GM21717 (cell line): Measurements from ENCODE around the gene DUSP5.
A peak's percentile ranks its signal among the peaks of the same experiment; 100 is the strongest.

ENCODE experiments used
- ATAC-seq: cut with Tn5 transposase; IDR thresholded peaks from one replicate; pipeline ENCODE4 v1.9.1; 2021; ENCODE audit warnings: mild to moderate bottlenecking, moderate library complexity; ENCODE audit not compliant: unreplicated experiment

DUSP5 gene

DNA sequence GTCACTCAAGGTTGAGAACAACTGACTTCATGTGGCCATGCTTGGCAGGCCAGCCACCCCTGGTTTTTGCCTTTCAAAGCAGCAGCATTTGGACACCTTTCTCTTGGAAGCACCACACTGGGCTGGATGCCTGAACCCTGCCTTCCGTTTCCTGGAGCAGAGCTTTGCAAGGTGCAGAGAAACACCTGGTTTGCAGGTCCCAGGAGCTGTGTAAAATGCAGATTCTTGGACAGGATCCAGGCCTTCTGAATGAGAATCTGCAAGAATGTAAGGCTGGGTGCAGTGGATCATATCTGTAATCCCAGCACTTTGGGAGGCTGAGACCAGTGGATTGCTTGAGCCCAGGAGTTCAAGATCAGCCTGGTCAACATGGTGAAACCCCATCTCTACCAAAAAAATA lies 18.0 kb upstream of the DUSP5 start:
- ATAC-seq, result no peak

DNA sequence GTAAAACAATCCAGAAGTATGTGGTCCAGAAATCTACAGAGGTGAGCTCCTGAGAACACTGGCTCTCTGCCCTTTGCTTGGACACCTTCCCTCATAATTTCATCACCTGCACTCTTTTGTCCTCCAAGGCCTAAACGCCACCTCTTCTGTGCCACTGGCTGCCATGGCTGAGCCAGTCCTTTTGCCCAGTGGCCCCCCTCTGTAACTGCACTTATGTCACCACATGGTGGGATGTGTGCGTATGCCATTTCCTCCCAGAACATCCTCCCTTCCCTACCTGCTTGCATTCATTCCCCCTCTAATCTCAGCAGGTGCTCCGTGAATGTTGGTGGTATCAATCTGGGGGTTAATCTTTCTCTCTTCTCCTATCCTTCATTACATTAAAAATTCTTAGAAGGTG lies 17.3 kb upstream of the DUSP5 start:
- no peak for ATAC-seq

DNA sequence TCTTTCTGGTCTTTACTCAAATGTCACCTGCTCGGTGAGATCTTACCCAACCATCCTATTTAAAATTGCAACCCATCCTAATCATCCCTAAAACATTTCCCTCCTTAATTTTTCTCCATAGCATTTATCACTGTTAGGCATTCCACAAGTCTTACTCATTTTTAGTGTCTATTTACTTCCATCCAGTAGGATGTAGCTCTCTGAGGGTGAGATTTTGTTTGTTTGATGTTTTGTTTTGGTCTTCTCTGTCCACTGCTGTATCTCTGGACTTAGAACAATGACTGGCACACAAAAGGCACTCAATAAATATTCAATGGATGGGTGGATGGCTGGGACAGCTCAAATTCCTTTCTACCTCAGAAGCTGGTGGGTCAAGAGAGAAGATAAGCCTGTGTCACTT lies 15.8 kb upstream of the DUSP5 start:
- no peak for ATAC-seq

DNA sequence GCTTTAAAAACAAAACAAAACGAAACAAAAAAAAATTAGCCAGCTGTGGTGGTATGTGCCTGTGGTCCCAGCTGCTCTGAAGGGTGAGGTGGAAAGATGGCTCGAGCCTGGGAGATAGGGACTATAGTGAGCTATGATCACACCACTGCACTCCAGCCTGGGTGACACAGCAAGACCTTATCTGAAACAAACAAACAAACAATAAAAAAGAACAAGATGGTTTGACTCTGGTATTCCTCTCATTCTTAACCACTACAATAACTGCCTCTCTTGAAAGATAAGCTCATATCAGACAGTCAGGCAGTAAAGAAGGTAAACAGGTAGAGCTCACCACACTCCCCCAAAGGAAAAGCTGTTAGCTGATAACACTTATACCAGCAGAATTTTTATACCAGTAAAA lies 14.1 kb upstream of the DUSP5 start:
- no peak for ATAC-seq

DNA sequence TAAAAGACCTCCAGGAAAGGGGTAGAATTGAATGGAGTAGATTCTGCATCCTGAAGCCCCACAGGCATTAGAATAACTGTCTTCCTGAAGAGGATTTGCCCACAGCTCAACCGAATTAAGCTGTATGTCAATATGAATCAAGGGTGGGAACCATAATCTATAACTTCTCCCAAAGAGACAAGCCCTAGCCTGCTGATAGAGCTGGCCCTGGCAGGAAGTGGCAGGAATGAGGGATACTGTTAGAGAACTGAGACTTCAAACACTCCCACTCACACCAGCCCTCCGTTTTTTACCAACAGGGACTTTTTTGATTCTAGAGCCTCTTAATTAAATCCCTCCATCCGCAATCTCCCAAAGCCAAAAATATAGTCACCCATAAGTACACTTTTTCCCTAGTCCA lies 12.2 kb upstream of the DUSP5 start:
- ATAC-seq, result no peak

DNA sequence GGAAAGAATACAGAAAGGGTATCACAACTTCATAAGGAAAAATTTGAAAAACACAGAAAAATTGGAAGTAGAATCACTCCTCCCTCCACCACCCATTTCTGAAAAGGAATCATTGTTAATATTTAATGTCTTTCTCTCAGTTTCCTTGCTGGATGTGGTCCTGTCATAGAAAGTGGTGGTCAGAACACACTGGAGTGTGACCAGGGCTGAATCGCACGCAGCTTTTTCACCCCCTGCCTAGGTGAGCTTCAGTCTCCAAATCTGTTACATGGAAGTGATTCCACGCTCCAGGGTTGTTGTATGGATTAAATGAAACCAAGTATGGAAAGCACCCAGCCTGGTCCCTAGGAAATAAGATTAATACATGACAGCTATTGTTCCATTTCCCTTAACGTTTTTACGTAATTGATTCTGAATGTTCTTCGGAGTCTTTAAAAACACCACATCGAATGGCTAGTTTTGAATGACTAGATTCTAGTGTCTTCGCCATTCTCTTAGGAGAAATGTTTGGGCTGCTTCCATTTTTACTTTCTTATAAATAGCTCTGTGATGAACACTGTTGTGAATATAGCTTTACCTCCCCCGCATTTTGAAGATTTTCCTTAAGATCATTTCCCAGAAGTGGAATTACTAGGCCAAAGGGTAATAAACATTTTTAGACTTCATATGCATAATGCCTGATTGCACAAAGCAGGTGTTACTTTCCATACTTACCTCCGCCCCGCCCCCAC lies 10.9 kb upstream of the DUSP5 start:
- no peak for ATAC-seq

DNA sequence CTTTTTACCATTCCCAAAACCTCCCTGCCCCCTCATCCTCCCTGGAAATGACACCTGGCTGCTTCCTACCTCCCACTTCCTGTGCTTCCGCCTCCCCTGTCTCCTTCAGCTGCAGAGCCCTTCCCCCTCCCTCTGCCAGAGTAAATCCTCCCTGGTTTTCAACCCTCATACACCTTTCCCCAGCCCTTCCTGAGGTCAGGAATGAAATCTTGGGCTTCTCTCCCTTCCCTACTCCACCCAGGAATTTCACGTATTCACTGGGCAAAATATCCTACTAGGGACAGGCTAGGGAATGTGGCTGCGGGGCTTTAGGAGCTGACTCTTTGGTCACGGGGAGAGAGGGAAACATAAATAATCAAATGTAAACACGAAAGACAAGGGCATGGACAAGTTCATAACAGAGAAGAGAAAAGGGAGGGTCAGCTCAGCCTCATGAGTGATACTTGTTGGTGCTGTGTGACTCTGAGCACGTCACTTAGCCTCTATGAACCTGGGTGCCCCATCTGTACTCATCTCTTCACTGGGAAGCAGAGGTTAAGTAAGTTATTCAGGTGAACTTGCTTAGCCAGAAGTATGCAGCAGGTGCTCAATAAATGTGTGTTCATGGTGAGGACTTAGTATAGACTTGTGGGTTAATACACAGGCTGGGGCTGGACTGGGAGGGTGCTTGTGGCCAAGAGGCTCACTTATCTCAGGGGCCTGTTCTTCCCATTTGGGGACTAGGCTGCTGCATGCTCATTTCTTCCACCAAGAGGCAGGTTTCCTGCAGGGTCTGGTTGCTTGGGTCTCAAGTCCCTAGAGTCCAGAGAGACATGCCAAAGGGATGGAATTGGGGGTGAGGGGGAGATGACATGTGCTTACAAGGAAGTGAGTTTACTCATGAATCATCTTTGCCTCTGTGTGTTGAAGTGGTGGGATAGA lies 10.0 kb upstream of the DUSP5 start:
- no peak for ATAC-seq

DNA sequence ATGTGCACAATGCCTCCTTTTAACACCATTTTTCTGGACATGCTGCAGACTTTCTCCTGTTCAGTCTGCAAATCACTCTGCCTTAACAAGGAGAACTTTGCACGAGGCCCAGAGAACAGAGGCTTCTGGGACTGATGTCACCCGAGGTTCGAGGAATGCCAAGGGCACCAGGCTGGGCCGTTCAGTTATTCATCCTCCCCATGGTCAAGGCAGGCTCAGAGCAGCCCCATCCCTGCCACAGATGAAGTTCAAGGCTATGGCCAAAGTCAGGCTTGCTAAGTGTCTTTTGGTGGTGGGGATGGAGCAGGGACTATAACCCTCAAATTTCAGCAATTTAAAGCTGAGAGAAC lies 9.4 kb upstream of the DUSP5 start:
- no peak for ATAC-seq

DNA sequence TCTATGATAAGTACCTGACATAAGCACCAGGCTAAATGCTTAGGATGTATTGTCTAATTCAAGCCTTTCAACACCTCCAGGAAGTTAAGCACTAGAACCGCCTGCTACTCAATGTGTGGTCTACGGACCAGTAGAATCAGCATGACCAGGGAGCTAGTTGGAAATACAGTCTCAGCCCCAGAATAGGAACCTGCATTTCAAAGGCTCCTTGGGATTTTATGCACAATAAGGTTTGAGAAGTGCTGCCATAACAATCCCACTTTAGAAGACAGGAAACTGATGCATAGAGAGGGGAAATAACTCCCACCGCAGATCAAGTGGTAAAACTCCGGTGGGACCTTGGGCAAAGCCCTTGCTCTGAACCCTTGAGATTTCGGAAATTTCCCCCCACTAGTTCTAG lies 8.8 kb upstream of the DUSP5 start:
- ATAC-seq, result no peak

DNA sequence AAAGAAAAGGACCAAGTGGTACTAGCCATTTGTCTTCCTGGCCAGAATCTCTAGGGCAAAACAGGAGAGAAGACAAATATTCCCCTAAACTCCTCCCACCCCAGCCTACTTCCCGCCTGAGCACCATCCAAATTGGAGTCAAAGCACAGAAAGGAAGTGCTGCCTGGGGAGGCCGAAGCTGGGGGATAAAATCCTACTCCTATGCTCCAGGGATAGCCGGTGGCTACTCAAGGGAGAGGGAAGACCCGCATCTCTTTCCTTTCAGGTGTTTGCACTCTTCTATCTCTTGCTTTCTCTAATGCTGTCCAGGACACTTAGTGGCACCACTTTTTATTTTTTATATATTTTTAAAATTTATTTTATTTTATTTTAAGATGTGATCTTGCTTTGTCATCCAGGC lies 7.1 kb upstream of the DUSP5 start:
- ATAC-seq, result no peak

DNA sequence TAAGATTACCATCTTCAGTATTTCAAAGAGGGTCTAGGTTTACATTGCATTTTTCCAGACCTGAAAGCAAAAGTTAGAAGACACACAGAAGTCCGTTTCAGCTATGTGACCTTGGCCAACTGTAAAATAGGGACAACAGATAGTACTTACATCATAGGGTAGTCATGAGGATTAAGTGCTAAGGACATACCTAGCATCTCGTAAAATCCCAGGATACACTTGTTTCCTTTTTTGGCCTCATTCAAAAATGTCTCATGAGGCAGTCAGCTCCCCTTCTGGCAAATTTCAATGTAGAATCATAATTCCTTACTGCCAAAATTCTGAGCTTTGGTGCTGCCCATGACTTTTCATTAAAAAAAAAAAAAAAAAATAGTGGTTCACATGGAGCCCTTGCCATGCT lies 6.4 kb upstream of the DUSP5 start:
- no peak for ATAC-seq

DNA sequence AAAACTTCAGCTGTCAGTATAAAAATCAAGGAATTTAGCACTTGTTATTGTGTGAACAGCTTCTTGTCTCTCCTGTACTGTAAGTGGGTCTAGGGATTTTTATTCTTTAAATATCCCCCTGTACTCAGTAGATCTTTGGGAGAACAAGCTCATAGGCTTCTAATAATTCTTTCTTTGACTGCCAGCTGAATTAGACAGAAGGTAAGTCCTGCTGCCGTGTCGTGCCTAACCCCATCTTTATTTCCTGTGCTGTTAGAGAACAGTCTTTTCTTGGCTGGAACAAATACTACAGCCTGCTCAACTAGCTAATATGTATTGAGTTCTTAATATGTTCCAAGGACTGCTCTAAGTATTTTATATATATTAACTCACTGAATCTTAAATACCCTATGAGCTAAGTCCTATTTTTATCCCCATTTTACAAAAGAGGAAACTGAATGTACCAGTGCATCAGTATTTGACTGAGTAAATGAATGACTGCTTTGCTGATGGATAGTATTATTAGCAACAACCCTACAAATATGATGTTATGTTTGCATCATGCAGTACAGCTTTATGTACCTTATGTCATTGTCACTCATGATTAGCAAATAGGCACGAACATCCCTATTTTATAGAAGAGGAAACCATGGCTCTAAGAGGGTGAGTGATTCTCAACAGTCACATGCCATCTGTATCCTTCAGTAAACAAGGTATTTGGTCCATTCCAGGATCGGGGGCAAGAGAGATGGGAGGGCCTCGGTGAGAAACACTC lies 5.5 kb upstream of the DUSP5 start:
- ATAC-seq, result no peak

DNA sequence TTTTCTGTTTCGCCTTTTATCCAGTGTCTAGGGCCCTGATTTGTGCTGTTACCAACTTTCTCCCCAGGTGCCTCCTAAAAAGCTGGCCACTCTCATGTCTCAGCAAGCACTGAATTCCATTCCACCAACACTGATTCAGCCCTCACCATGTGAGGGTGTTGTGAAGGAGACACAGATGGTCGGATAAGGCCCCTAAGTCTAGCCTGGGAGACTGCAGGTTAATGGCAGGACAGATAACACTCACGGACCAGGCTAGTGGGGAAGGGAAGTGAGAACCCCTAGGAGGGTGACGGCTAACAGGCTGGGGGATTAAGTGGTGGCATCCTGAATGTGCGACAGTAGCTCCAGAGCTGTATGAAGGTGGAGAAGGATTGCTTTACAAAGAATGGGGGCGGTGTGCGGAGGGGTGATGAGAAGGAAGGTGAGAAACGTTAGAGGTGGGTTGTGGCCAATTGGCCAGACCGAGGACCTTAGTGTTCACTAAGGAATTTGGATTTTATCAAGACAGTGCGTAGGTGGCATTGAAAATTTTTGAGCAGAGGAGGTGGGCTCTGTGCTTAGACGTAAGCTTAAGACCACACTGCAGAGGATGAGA lies 3.8 kb upstream of the DUSP5 start:
- no peak for ATAC-seq

DNA sequence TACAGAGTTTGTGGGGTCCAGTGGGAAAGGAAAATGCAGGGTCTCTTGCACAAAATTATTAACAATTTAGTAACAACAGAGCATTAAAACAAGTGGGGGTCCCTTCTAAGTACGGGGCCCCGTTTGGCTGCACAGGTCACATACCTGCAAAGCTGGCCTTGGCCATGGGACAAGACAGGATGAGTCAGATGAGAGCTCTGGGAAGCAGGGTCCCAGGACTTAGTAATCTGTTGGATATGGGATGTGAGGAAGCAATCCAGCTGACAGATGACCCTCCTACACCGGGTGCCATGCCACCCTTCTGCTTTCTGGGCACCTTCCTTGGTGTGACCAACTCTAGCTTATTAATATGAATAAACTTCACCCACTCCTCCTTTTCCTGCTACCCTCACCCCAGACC lies 3.2 kb upstream of the DUSP5 start:
- no peak for ATAC-seq

DNA sequence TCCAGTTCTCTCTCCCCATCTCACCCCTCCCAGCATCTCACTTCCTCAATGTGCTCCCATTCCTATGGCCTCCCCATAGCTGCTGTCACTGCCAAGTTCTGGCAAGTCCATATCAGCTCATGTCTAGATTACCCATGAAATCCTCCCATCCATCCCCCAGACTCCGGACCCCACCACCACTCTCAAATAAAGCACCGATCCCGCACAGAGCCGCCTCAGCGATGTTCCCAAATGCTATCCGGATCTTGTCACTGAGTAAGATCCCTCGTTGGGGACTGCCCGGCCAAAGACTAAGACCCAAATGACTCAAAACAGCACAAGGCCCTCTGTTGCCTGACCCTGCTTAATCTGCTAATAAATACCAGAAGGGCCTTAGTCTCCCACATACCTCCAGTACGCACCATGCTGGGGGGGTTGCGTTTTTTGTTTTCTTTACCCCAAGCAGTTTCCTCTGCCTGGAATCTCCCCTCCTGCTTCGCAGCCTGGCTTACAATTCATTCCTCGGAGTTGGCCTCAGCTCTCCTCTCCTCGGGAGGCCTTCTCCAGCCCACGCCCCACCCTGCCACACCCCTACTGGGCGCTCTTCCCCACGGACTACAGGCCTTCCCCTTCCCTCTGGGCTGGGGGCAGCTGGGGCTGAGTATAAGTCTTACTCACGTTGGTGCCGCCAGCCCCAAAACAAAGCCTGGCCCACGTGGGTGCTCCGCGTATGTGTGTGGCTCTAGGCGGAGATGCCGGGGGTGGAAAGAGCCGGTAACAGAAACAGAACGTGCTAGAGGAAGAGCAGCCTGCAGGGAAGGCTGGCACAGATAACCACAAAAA lies 1.8 kb upstream of the DUSP5 start:
- ATAC-seq, result no peak

DNA sequence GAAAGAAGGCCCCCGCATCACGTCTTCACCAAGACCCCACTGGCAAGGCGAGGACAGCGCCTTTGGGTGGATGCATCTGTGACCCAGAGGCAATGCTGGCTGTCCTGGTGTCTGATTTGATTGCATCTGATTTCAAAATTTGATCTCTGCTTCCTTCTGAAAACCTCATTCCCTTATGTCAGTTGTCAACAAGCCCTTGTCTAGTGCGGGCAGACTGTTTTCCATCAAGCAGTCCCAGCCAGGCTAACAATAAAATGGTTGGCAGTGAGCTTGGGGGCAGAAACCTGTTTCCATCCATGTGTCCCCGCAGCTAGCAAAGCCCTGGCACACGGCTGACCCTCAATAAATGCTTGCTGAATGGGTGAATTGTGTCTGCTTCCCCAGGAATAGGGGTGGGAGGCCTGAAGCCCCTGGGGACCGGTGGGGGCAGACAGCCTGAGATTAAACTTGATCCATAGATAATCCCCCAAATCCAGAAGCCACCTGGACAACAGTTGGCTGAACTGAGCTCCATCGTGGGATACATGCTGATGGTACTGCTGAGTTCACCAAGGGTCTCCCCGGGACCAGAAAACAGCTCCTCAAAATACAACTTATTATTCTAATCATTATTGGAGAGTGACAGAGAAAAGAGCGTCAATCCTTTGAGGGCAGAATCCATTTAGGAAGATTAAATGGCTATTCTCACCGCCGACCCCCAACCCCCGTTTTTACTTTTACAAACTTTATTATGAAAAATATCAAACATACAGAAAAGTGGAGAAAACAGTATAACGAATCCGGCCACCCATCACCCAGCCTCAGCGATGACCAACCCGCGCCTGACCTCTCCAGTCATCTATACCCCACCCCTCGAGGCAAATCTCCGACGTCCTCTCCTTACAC lies 912 bp upstream of the DUSP5 start:
- no peak for ATAC-seq

DNA sequence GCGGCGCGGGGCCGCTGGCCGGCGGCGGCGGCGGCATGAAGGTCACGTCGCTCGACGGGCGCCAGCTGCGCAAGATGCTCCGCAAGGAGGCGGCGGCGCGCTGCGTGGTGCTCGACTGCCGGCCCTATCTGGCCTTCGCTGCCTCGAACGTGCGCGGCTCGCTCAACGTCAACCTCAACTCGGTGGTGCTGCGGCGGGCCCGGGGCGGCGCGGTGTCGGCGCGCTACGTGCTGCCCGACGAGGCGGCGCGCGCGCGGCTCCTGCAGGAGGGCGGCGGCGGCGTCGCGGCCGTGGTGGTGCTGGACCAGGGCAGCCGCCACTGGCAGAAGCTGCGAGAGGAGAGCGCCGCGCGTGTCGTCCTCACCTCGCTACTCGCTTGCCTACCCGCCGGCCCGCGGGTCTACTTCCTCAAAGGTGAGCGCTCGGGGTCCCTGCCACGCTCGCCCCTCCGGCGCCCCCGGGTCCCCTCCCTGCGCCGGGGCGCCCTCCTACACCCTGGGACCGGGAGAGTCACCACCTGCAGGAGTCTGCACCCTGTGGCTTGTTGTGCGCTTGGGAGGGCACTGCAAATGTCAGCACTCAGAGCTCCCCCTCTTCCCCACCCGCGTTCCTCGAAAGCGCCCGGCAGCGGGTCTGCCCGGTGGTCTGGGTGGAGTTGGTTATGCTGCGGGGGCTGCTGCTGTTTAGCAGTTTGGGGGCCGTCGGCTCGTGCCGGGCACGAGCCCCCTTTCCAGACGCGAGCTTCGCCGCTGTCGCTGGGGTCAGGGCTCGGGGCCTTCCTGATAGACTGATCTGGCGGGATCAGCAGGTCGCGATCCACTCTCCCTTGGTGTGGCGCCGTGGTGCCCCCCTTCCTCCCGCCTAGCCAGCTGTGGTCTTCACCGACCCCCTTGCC lies 627 bp downstream of the DUSP5 start:
- ATAC-seq, result peak; percentile 13

DNA sequence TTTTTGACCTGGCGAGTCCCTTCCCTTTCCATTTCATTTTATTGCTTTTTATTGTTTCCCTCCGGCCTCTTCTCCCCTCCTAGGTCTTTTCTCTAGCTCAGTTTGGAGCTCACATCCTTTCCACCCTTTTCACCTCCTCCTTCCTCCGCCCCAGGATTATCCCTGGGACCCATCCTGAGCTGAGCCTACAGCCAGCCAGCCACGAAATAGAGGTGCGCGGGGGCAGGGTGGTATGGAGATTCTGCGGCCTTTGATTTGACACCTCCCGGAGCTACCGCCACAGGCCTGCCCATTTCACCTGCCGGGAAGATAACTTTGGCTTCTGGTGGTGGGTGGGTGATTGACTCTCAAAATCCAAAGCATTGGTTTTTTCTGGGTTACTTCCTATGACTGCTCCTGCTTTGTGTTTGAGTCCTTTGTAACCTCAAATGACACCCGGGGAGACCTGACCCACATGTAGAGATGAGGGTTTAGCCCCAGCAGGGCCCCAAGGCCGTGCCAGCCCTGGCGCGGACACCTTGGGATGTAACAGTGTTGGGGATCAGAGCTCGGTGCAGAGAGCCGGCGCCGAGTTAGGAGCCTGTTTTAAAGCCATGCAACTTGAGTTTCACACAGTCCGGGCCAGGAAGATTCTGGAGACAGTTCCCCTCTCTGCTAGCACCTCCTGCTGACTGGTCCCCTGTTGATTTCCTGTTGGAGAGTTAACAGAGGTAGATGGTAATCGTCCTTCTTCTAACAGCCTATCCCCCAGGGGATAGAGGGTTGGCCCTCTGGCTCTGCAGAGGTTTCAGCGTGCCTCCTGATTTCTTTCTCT lies 1.5 kb downstream of the DUSP5 start:
- ATAC-seq, result no peak
